Lung (tissue), 12 donors: Measurements from ENCODE around the gene SDK1. TPM values are rescaled to one million over a fixed set of nuclear protein-coding genes. Genes with fewer than 3 reads are reported as not detected.

Source experiments
- ATAC-seq: fragments of 200-7000 bp; cut with Tn5 transposase; one replicate; pipeline ENCODE4 v1.9.1; 2020; ENCODE audit warnings: moderate number of reproducible peaks; ENCODE audit not compliant: insufficient read depth, low FRiP score
- DNase-seq, 3 donors: peaks; one replicate each; pipeline ENCODE4 v3.0.0-alpha.2; 2013 to 2017
- H3K27ac ChIP-seq, 2 donors: one replicate each; pipeline ENCODE4 v1.5.1; 2013; ENCODE audit warnings: mild to moderate bottlenecking in 2 of 2, moderate library complexity in 2 of 2, control low read depth in 1 of 2, inconsistent platforms in 1 of 2, low read depth in 1 of 2, low read length in 1 of 2
- H3K27me3 ChIP-seq, 3 donors: one replicate each; pipeline ENCODE4 v1.5.1; 2013; ENCODE audit warnings: low read length in 2 of 3; ENCODE audit not compliant: control insufficient read depth in 3 of 3, insufficient read depth in 3 of 3
- H3K36me3 ChIP-seq, 4 donors: one replicate each; pipeline ENCODE4 v1.5.1; 2013; ENCODE audit warnings: low read length in 4 of 4, mild to moderate bottlenecking in 1 of 4, moderate library complexity in 1 of 4; ENCODE audit not compliant: control insufficient read depth in 4 of 4, insufficient read depth in 4 of 4
- H3K4me1 ChIP-seq, 5 donors: one replicate each; pipeline ENCODE4 v1.5.1; 2013; ENCODE audit warnings: low read length in 5 of 5, mild to moderate bottlenecking in 2 of 5, moderate library complexity in 1 of 5; ENCODE audit not compliant: control insufficient read depth in 5 of 5, insufficient read depth in 5 of 5
- H3K4me3 ChIP-seq: one replicate; pipeline ENCODE4 v1.5.1; 2013; ENCODE audit warnings: mild to moderate bottlenecking, control low read depth, moderate library complexity
- H3K9ac ChIP-seq, 2 donors: one replicate each; pipeline ENCODE4 v1.5.1; 2013; ENCODE audit warnings: low read length in 2 of 2, control low read depth in 1 of 2; ENCODE audit not compliant: insufficient read depth in 1 of 2
- H3K9me3 ChIP-seq, 4 donors: one replicate each; pipeline ENCODE4 v1.5.1; 2013; ENCODE audit warnings: low read length in 3 of 4, mild to moderate bottlenecking in 1 of 4, moderate library complexity in 1 of 4; ENCODE audit not compliant: control insufficient read depth in 4 of 4, insufficient read depth in 3 of 4
- CTCF ChIP-seq: IDR thresholded peaks from 2 replicates; pipeline ENCODE4 v1.5.1; 2012; ENCODE audit warnings: mild to moderate bottlenecking; ENCODE audit errors: control extremely low read depth, extremely low read depth
- WGBS, 2 donors: extraction: QIAGEN DNeasy Blood & Tissue Kit; methylation state at CpG; one replicate each; pipeline ENCODE4 v1.1.7; 2013; 5-methylcytosine and 5-hydroxymethylcytosine counted together
- polyA plus RNA-seq, 2 donors: library from polyadenylated mRNA; stranded (reverse); fragments of 200-250 nt; gene quantifications; one replicate each; pipeline ENCODE4 v1.2.1, GENCODE V29; 2013
- total RNA-seq, 2 donors: library from RNA; depleted of rRNA in 1 of 2; stranded (reverse); fragments of >200 nt in 1 of 2; gene quantifications; one replicate each; pipeline ENCODE4 v1.2.1, GENCODE V29; 2014 to 2021
- donor health status: control.
- donor health status: control.
- donor health status: Bipolar disorder and iron deficiency.
- donor health status: healthy.
- donor health status: DM: yes; HTN: yes; CAD: no.

SDK1 gene
- total and polyA plus RNA-seq, 4 donors: 3.7 to 30.1 (median 12.7) TPM

GRCh38 chr7:4143511-4144171 is 842.6 kb downstream of the SDK1 start:
- DNase-seq (no peak), ATAC-seq (no peak)
- no peak for TF ChIP-seq CTCF
- Histone ChIP-seq H3K36me3 (peaks cover 0 to 4% (median 0%) of the 10 kb centered on the region in 4 donors), H3K27ac (no peak overlapping the region), H3K4me1 (peaks cover 0 to 43% (median 4%) of the 10 kb centered on the region in 5 donors), H3K9ac (no peak overlapping the region), H3K4me3 (no peak overlapping the region), H3K27me3 (no peaks in the 10 kb centered on the region), H3K9me3 (peaks cover 0 to 4% (median 0%) of the 10 kb centered on the region in 4 donors)
- WGBS, 2 donors: 86 to 94% methylated on average over 26 to 27 of the region's 27 CpGs

- no peak overlapping the region for H3K27ac ChIP-seq
- H3K36me3 ChIP-seq: peaks cover 0 to 4% (median 0%) of the 10 kb centered on the region in 4 donors
- H3K9me3 ChIP-seq: peaks cover 0 to 5% (median 0%) of the 10 kb centered on the region in 4 donors
- WGBS, 2 donors: 39 to 59% methylated on average over 19 to 20 of the region's 20 CpGs
- H3K9ac ChIP-seq: peak overlapping the region in 1 of 2 donors; percentile 42
- H3K27me3 ChIP-seq: no peaks in the 10 kb centered on the region
- no peak overlapping the region for H3K4me3 ChIP-seq
- no peak for ATAC-seq
- peaks cover 0 to 43% (median 4%) of the 10 kb centered on the region in 5 donors for H3K4me1 ChIP-seq
- no peak for TF ChIP-seq CTCF
- DNase-seq: peak in 2 of 3 donors; percentile 33 to 36
These were observed 843.2 kb downstream of the SDK1 start for GRCh38 chr7:4144172-4144701.

GRCh38 chr7:4144811-4145510 is 843.9 kb downstream of the SDK1 start:
- peak; percentile 94 to 98 (median 97) for DNase-seq

More at GRCh38 chr7:4144811-4145510, 843.9 kb downstream of the SDK1 start:
- Histone ChIP-seq H3K9me3 (peaks cover 0 to 6% (median 0%) of the 10 kb centered on the region in 4 donors), H3K36me3 (peaks cover 0 to 4% (median 0%) of the 10 kb centered on the region in 4 donors), H3K27ac (no peak overlapping the region), H3K4me1 (peaks cover 0 to 40% (median 4%) of the 10 kb centered on the region in 5 donors), H3K27me3 (no peaks in the 10 kb centered on the region), H3K4me3 (no peak overlapping the region), H3K9ac (peak overlapping the region in 1 of 2 donors; percentile 23)
- no peak for TF ChIP-seq CTCF
- peak; percentile 53 for ATAC-seq
- 13 to 16% methylated on average over 25 of the region's 25 CpGs for WGBS, 2 donors
